ENCODE measurements around the gene CCDC144A.
"Not testable (repeated sequence)": the region's sequence is repeated elsewhere in the genome, so short reads cannot be mapped to it uniquely, and the experiment has no call there.

CCDC144A gene

DNA sequence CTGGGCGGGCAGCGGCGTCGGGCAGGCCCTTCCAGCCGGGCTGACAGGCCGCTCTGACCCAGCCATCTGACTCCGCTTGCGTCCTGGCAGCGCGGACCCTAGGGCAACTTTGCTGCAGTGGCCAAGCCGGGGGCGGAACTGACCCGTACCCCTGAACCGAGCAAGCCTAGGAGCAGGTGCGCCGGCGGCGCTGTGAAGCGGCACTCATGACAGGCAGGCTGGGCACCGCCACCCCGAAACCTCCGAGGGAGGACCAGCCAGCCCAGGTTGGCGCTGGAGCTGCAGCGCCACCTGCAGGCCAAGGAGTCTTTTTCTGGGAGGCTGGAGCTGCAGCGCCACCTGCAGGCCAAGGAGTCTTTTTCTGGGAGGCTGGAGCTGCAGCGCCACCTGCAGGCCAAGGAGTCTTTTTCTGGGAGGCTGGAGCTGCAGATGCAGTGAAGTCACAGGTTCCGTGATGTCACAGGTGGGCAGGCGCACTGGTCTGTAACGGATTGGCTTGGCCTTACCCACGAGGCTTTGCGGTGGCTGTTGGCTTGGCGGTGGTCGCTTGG, at the start of gene CCDC144A:
TSS of gene CCDC144A (plus strand) at position 511 of the 551 bp plus-strand sequence. CDS start 160 bp downstream, outside the sequence.
- not testable (repeated sequence) for DNase-seq

DNA sequence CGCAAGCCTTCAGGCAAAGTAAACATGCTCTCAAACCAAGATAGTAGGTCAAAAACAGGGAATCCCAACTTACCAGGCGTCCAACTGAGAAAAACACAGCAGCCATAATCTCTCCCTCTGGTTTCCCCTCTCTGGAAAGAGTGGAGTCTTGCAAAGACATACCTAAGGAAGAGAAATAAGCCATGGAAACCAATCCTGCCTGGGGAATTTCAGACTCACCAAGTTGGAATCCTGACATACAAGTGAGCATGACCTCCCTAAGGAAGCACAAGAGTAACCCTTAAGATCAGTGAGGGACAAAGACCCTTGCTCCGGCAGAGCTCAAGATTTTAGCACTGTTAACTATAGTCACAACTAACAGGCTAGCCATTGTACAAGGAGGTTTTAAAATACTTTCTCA, 40.5 kb upstream of the CCDC144A start:
- DNase-seq, result no peak

- DNase-seq, result no peak
Measured at GRCh38 chr17:16652252-16652651, 37.8 kb upstream of the CCDC144A start.

- peak; percentile 67 for DNase-seq
Measured at GRCh38 chr17:16652847-16653366, 37.1 kb upstream of the CCDC144A start.

- peak; percentile 98 for DNase-seq
Measured at GRCh38 chr17:16653367-16654041, 36.5 kb upstream of the CCDC144A start, which contains the start of gene ZNF624. ZNF624 (minus strand) TSS chr17:16653850.

- no peak for DNase-seq
Measured at GRCh38 chr17:16661217-16661616, 28.8 kb upstream of the CCDC144A start.

DNA sequence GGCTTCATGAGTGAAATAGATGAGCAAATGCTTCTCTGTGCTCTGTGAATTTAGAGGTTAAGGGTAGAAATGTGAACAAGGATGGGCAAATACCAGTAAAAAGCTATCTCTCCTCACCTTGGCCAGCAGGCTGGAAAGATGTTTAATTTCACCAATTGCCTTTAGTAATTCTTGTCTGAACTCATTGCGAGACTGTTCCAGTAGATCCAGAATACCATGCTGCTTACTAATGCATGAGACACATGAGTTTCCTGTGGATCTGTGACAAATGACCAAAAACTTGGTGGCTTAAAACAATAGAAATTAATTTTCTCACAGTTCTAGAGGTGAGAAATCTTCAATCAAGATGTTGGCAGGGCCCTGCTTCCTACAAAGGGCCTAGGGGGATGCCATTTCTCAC, 27.1 kb upstream of the CCDC144A start:
- DNase-seq, result no peak

GRCh38 chr17:16666553-16666906, 23.5 kb upstream of the CCDC144A start:
- not testable (repeated sequence) for DNase-seq

- peak; percentile 2 for DNase-seq
Measured at GRCh38 chr17:16666907-16667636, 23.0 kb upstream of the CCDC144A start.

DNA sequence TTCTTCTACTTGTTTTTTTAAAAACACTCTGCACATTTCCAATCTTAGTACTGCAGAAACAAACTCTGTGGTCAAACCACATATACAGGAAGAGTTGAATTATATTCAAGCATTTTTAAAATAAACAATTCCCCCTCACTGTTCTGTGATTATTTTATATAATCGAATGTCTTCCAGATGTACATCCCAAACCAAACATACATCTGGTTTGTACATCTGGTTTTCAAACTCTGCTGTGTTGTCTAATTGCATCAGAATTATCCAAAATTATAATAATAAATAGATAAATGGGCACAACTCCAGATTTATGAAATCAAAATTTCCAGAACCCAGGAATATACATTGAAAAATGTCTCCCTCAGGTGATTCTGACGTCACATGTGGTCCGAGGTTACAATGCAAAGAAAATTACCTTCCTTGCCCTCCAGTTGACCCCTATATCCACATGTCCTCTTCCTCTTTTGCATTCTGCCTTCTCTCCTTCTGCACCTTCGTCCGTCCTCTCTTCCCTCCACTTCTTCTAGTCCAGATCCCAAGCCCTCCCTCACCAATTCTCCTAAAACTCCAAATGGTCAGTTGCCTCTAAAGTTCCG, 13.3 kb upstream of the CCDC144A start:
- DNase-seq, result no peak

DNA sequence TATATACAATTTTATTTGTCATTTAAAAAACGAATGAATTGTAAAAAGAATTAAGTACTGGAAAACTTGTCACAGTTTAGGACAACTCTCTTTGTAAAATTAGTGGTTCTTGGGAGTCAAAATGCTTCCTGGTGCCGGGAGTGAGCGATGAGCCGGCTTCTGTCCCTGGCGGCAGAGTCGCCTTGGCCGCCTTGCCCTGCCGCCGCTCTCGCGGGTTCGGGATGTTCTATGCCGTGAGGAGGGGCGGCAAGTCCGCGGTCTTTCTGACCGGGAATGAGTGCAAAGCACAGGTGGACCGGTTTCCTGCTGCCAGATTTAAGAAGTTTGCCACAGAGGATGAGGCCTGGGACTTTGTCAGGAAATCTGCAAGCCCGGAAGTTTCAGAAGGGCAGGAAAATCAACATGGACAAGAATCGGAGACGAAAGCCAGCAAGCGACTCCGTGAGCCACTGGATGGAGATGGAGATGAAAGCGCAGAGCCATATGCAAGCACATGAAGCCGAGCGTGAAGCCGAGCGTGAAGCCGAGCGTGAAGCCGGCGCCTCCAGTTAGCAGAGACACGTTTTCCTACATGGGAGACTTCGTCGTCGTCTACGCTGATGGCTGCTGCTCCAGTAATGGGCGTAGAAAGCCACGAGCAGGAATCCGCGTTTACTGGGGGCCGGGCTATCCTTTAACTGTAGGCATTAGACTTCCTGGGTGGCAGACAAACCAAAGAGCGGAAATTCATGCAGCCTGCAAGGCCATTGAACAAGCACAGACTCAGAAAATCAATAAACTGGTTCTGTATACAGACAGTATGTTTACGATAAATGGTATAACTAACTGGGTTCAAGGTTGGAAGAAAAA, 6.5 kb upstream of the CCDC144A start:
- DNase-seq, result peak; percentile 68

GRCh38 chr17:16686019-16686418, 4.0 kb upstream of the CCDC144A start:
- DNase-seq, result not testable (repeated sequence)

GRCh38 chr17:16687151-16687550, 2.9 kb upstream of the CCDC144A start:
- not testable (repeated sequence) for DNase-seq

DNA sequence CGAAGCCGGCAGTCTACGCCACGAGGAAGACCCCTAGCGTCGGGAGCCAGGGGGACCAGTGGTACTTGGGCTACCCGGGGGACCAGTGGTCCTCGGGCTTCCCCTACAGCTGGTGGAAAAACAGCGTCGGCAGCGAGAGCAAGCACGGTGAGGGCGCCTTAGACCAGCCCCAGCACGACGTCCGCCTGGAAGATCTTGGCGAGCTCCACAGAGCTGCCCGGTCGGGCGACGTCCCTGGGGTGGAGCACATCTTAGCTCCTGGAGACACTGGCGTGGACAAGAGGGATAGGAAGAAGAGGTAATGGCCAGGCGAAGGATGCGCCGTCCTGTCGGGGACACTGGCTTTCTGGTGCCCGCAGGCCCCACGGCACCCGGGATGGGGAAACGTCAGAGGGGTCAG, 406 bp downstream of the CCDC144A start:
- DNase-seq, result not testable (repeated sequence)

GRCh38 chr17:16697603-16698002, 7.6 kb downstream of the CCDC144A start:
- not testable (repeated sequence) for DNase-seq

DNA sequence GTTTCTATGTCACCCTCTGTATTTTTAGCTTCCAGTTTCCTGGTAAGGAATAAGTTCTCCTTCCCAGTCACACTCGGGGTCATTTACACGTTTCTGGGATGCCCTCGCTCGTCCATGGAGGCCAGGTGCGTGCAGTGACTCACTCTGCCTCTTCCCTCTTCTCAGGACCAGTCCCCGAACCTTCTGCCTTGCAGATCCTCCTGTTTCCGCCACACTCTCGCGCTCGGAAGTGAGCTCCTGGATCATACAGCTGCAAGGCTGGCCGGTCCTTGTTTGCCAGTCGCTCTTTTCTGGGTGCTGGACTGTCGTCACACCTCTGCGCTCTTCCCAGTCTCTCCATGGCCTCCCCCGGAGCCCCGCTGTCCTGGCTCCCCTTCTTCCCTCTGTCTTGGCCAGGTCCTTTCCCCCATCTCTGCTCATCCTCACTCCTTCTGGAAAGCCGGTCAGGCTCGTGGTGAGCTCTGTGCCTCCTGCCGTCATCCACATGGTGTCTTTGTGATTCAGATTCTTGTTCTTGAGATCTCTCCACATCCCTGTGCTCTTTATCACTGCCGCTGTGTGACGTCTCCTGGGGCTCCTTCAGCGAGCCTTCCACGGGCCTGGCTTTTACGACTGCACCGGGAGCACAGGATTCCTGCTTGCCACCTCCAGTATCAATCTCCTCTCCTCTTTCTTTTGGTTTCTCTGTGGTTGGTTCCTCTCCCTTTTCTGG, 55.6 kb downstream of the CCDC144A start:
- not testable (repeated sequence) for DNase-seq

DNA sequence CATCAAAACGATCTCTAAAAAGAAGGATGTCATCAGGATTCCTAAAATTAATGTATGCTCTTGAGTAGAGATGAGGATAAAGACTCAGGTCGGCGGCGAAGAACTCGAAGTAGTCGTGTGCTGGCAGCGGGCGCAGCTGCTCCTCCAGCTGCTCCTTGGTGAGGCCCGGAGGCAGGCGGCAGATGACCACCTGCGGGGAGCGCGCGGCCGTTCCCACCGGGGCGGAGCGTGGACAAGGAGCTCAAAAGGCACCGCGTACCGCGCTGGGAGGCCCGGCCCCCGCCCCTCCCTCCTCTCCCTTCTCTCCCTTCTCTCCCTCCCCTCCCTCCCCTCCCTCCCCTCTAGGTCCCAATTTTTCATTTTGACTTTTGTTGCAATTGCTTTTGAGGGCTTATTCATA, 56.5 kb downstream of the CCDC144A start:
- not testable (repeated sequence) for DNase-seq

GRCh38 chr17:16750515-16750914, 60.5 kb downstream of the CCDC144A start:
- not testable (repeated sequence) for DNase-seq

GRCh38 chr17:16751224-16751923, 61.3 kb downstream of the CCDC144A start:
- peak; percentile 25 for DNase-seq

- not testable (repeated sequence) for DNase-seq
Measured at GRCh38 chr17:16751924-16752287, 61.9 kb downstream of the CCDC144A start.

- not testable (repeated sequence) for DNase-seq
Measured at GRCh38 chr17:16757520-16757919, 67.5 kb downstream of the CCDC144A start.

Data from NCI-H510A treated with DMSO at 0.1 percent for 48 hours (cell line).